ENCODE measurements around the gene XPO1. TPM values are rescaled to one million over a fixed set of nuclear protein-coding genes. Genes with fewer than 3 reads are reported as not detected.
A peak's percentile ranks its signal among the peaks of the same experiment; 100 is the strongest.
"Not testable (repeated sequence)": the region's sequence is repeated elsewhere in the genome, so short reads cannot be mapped to it uniquely, and the experiment has no call there.

The XPO1 gene
- total RNA-seq, 1 donor from 2014 or later: 191 TPM

- DNase-seq (ENCODE audit: low read depth, low spot score): peak; percentile 24
Measured at GRCh38 chr2:61470122-61470951, 67.8 kb downstream of the XPO1 start.

GRCh38 chr2:61469424-61470121 is 68.6 kb downstream of the XPO1 start:
- no peak for DNase-seq (ENCODE audit: low read depth, low spot score)

DNA sequence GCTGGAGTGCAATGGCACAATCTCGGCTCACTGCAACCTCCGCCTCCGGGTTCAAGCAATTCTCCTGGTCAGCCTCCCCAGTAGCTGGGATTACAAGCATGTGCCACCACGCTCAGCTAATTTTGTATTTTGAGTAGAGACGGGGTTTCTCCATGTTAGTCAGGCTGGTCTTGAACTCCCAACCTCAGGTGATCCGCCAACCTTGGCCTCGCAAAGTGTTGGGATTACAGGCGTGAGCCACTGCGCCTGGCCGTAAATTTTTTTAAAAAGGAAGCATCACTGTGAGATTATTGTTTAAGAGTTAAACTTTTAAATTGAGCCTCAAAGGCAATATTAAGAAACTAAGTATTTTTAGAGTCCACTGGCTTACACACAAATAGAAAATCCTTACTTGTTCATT is 69.9 kb downstream of the XPO1 start:
- DNase-seq (ENCODE audit: low read depth, low spot score): not testable (repeated sequence)

DNA sequence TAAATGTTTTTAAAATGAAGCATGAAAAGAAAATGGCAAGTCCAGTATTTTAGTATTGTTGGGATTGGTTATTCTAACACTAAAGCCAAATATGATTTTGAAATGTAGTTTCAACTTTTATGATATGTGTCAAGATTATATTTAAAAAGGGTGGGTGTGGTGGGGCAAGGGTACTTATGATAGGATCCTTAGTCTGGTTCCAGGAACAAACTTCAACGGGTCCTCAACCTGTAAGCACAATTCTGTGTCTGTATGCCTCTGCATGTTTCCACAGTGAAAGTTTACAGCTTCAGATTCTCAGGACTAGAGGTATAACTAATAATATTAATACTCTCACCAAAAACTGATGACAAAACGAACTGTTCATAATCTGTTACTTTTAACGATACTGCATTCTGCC is 73.1 kb downstream of the XPO1 start:
- DNase-seq (ENCODE audit: low read depth, low spot score): no peak

DNA sequence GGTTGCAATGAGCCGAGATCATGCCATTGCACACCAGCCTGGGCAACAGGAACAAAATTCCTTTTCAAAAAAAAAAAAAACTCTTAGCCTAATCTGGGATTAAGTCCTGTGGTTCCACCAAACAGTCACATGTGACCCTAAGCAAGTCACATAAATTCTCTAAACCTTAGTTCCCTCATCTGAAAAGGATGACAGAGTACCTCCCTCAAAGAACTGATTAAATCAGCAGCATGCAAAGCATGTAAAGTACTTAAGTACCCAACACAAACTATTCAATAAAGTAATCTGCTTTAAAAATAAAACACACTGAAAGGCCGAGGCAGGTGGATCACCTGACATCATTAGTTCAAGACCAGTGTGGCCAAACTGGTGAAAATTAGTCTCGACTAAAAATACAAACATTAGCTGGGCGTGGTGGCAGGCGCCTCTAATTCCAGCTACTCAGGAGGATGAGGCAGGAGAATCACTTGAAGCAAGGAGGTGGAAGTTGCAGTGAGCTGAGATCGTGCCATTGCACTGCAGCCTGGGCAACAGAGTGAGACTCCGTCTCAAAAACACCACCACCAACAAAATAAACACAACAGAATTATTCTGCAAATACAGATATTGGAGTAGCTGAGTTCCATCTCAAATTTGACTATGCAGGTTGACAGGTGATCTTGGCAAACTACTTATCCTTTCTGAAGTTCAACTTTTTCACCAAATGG is 74.2 kb downstream of the XPO1 start:
- no peak for DNase-seq (ENCODE audit: low read depth, low spot score)

GRCh38 chr2:61461404-61461803 is 76.8 kb downstream of the XPO1 start:
- no peak for DNase-seq (ENCODE audit: low read depth, low spot score)

GRCh38 chr2:61460163-61460562 is 78.0 kb downstream of the XPO1 start:
- DNase-seq (ENCODE audit: low read depth, low spot score): peak; percentile 74

GRCh38 chr2:61456746-61457420 is 81.3 kb downstream of the XPO1 start:
- no peak for DNase-seq (ENCODE audit: low read depth, low spot score)

DNA sequence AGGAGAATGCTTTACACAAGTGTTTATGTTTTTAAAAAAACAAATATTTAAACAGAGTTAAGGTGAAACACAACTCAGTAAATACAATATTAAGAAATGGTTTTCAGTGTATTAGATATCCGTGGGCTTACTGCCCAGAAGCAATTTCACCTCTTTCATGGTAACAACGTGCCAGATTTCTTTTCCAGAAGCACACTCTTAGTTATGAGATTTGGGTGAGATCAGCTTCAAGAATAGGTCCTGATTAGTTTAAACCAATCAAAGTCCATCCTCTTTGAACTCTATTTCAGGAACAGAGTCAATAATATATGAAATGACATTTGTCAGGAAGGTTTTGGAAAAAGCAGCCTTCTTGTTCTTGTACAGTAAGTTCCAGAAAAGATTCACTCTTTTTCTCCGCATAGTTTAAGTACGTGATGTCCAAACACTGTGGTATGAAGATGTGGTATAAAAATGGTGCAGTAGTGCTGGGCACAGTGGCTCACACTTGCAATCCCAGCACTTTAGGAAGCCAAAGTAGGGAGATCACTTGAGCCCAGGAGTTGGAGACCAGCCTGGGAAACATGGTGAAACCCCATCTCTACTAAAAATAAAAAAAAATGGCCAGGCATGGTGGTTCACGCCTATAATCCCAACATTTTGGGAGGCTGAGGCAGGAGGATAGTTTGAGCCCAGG is 81.9 kb downstream of the XPO1 start:
- no peak for DNase-seq (ENCODE audit: low read depth, low spot score)

- DNase-seq (ENCODE audit: low read depth, low spot score): not testable (repeated sequence)
Measured at GRCh38 chr2:61454972-61455371, 83.2 kb downstream of the XPO1 start.

GRCh38 chr2:61454383-61454782 is 83.8 kb downstream of the XPO1 start:
- DNase-seq (ENCODE audit: low read depth, low spot score): no peak

DNA sequence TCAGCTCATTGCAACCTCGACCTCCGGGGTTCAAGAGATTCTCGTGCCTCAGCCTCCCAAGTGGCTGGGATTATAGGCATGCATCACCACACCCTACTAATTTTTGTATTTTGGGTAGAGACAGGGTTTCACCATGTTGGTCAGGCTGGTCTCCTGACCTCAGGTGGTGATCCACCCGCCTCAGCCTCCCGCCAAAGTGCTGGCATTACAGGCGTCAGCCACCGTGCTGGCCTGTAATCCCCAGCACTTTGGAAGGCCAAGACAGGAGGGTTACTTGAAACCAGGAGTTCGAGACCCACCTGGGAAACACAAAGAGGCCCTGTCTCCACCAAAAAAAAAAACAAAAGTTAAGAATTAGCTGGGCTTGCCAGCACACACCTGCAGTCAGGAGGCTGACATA is 85.8 kb downstream of the XPO1 start:
- no peak for DNase-seq (ENCODE audit: low read depth, low spot score)

GRCh38 chr2:61451178-61451577 is 87.0 kb downstream of the XPO1 start:
- DNase-seq (ENCODE audit: low read depth, low spot score): no peak

DNA sequence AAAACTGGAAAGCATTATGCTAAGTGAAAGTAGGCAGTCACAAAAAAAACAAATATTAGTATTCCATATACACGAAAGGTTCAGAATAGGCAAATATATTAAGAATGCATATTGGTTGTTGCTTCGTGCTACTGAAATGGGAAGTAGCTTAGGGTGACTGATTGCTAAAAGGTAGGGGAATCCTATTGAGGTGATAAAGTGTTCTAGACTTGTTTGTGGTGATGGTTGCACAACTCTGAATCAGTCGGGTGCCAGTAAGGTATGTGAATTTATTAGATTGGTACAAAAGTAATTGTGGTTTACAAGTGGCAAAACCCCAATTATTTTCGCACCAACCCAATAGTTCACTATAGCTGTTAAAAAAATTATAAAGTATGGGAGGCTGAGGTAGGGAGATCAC is 88.0 kb downstream of the XPO1 start:
- no peak for DNase-seq (ENCODE audit: low read depth, low spot score)

- no peak for DNase-seq (ENCODE audit: low read depth, low spot score)
Measured at GRCh38 chr2:61448229-61448628, 89.9 kb downstream of the XPO1 start.

- not testable (repeated sequence) for DNase-seq (ENCODE audit: low read depth, low spot score)
Measured at GRCh38 chr2:61446971-61447370, 91.2 kb downstream of the XPO1 start.

GRCh38 chr2:61443342-61444041 is 94.7 kb downstream of the XPO1 start:
- DNase-seq (ENCODE audit: low read depth, low spot score): no peak

GRCh38 chr2:61439241-61440002 is 98.7 kb downstream of the XPO1 start:
- DNase-seq (ENCODE audit: low read depth, low spot score): no peak

- DNase-seq (ENCODE audit: low read depth, low spot score): no peak
Measured at GRCh38 chr2:61438670-61439069, 99.5 kb downstream of the XPO1 start.

GRCh38 chr2:61437170-61437569 is 101.0 kb downstream of the XPO1 start:
- DNase-seq (ENCODE audit: low read depth, low spot score): no peak
